H1 (cell line): Measurements from ENCODE around the gene AP1M2. TPM values are rescaled to one million over a fixed set of nuclear protein-coding genes. Genes with fewer than 3 reads are reported as not detected.

Experiments
- CTCF ChIA-PET: fragments of 300-600 bp; sonication (Branson Sonifier 250); formaldehyde crosslinking; loops from one replicate; lab custom pipeline; 2021; ENCODE audit not compliant: partially characterized antibody; lab: Charles Lee
- POLR2A ChIA-PET: fragments of 300-600 bp; sonication (Branson Sonifier 250); formaldehyde crosslinking; loops from one replicate; lab custom pipeline; 2021; ENCODE audit warnings: inconsistent platforms; ENCODE audit not compliant: partially characterized antibody; lab: Charles Lee
- DNase-seq, 2 experiments: peaks; one replicate each; pipeline versions ENCODE4 v3.0.0 to v3.0.0-alpha.2; 2010 to 2022; ENCODE audit warnings: low spot score in 2 of 2, low read depth in 1 of 2, mixed read lengths in 1 of 2
- FAIRE-seq: peaks from 2 replicates; lab custom pipeline; 2011; peaks lifted over from hg19 to GRCh38; lab: Jason Lieb, UNC
- H2AFZ ChIP-seq: 2 replicates; pipeline ENCODE4 v1.8.1; 2012; ENCODE audit warnings: low read length, inconsistent platforms
- H2AK5ac ChIP-seq: 2 replicates; pipeline ENCODE4 v1.6.1; 2013; ENCODE audit warnings: low read depth, low read length
- H2BK120ac ChIP-seq: replicated peaks from 2 replicates; pipeline ENCODE3; 2013; ENCODE audit warnings: low read depth, low read length, inconsistent platforms
- H2BK12ac ChIP-seq: 2 replicates; pipeline ENCODE4 v1.6.1; 2013; ENCODE audit warnings: low read depth, low read length
- H2BK15ac ChIP-seq: 2 replicates; pipeline ENCODE4 v1.6.1; 2013; ENCODE audit warnings: low read length
- H2BK20ac ChIP-seq: 2 replicates; pipeline ENCODE4 v1.6.1; 2013; ENCODE audit warnings: low read length
- H2BK5ac ChIP-seq: 2 replicates; pipeline ENCODE4 v1.6.1; 2013; ENCODE audit warnings: low read depth, low read length
- H3K14ac ChIP-seq: 2 replicates; pipeline ENCODE4 v1.6.1; 2013; ENCODE audit warnings: inconsistent platforms; ENCODE audit not compliant: insufficient read length
- H3K18ac ChIP-seq: 2 replicates; pipeline ENCODE4 v1.6.1; 2013; ENCODE audit warnings: low read length; ENCODE audit errors: extremely low read depth
- H3K23ac ChIP-seq: 2 replicates; pipeline ENCODE4 v1.6.1; 2013; ENCODE audit warnings: inconsistent platforms; ENCODE audit not compliant: insufficient read length
- H3K23me2 ChIP-seq: 2 replicates; pipeline ENCODE4 v1.6.1; 2013; ENCODE audit warnings: low read depth, low read length
- H3K27ac ChIP-seq: 2 replicates; pipeline ENCODE4 v1.6.1; 2011; ENCODE audit warnings: low read depth, low read length, inconsistent platforms
- H3K27me3 ChIP-seq, 4 experiments: replicated peaks in 1 of 4; 1 replicate in 1 of 4; 2 replicates in 3 of 4; pipeline versions ENCODE4 v1.6.1 to v1.8.1; 2011 to 2013; ENCODE audit warnings: low read length in 3 of 4, mild to moderate bottlenecking in 3 of 4, inconsistent platforms in 2 of 4, mixed read lengths in 2 of 4, moderate library complexity in 1 of 4; ENCODE audit not compliant: control insufficient read depth in 3 of 4, insufficient read depth in 3 of 4; ENCODE audit errors: extremely low read depth in 1 of 4
- H3K36me3 ChIP-seq, 4 experiments: 2 replicates each; pipeline versions ENCODE4 v1.6.1 to v1.8.1; 2011 to 2013; ENCODE audit warnings: mild to moderate bottlenecking in 4 of 4, low read length in 3 of 4, moderate library complexity in 2 of 4, control low read depth in 1 of 4, inconsistent platforms in 1 of 4; ENCODE audit not compliant: insufficient read depth in 4 of 4, control insufficient read depth in 2 of 4
- H3K4ac ChIP-seq: replicated peaks from 2 replicates; pipeline ENCODE3; 2013; ENCODE audit warnings: low read length, low read depth, mixed read lengths, inconsistent platforms; ENCODE audit not compliant: insufficient read length
- H3K4me1 ChIP-seq, 4 experiments: replicated peaks in 1 of 4; 1 replicate in 1 of 4; 2 replicates in 3 of 4; pipeline versions ENCODE4 v1.6.1 to v1.8.1; 2011 to 2013; ENCODE audit warnings: low read length in 3 of 4, inconsistent platforms in 2 of 4, mixed read lengths in 1 of 4; ENCODE audit not compliant: insufficient read depth in 4 of 4, control insufficient read depth in 3 of 4
- H3K4me2 ChIP-seq, 2 experiments: 2 replicates each; pipeline versions ENCODE4 v1.6.1 to v1.8.1; 2011 to 2013; ENCODE audit warnings: low read depth in 2 of 2, low read length in 2 of 2, control low read depth in 1 of 2, inconsistent platforms in 1 of 2, mild to moderate bottlenecking in 1 of 2; ENCODE audit not compliant: insufficient read depth in 1 of 2
- H3K4me3 ChIP-seq, 4 experiments: fragments of 200-600, 300-600 bp in 1 of 4; sonication (generic), shearing (Covaris generic), sonication (Bioruptor Twin) in 1 of 4; 2 replicates each; pipeline versions ENCODE4 v1.5.1 to v1.8.1; 2011 to 2016; ENCODE audit warnings: low read length in 4 of 4, low read depth in 3 of 4, control low read depth in 2 of 4, inconsistent platforms in 2 of 4, mild to moderate bottlenecking in 2 of 4, mixed read lengths in 1 of 4, moderate library complexity in 1 of 4; ENCODE audit not compliant: insufficient read depth in 2 of 4; ENCODE audit errors: extremely low read depth in 1 of 4
- H3K56ac ChIP-seq: replicated peaks from 2 replicates; pipeline ENCODE3; 2013; ENCODE audit warnings: low read depth, mild to moderate bottlenecking, mixed read lengths, low read length, inconsistent platforms; ENCODE audit not compliant: insufficient read length
- H3K79me1 ChIP-seq: 2 replicates; pipeline ENCODE4 v1.6.1; 2013; ENCODE audit warnings: low read depth, low read length, control low read depth
- H3K79me2 ChIP-seq, 2 experiments: 2 replicates each; pipeline versions ENCODE4 v1.6.1 to v1.8.1; 2012 to 2013; ENCODE audit warnings: low read length in 2 of 2, mild to moderate bottlenecking in 2 of 2, inconsistent platforms in 1 of 2; ENCODE audit not compliant: insufficient read depth in 2 of 2, control insufficient read depth in 1 of 2
- H3K9ac ChIP-seq, 4 experiments: replicated peaks in 1 of 4; 1 replicate in 1 of 4; 2 replicates in 3 of 4; pipeline versions ENCODE4 v1.6.1 to v1.8.1; 2011 to 2013; ENCODE audit warnings: low read depth in 3 of 4, low read length in 3 of 4, control low read depth in 2 of 4, mild to moderate bottlenecking in 2 of 4, moderate library complexity in 2 of 4, inconsistent platforms in 1 of 4; ENCODE audit errors: extremely low read depth in 1 of 4
- H3K9me3 ChIP-seq, 2 experiments: 2 replicates each; pipeline versions ENCODE4 v1.6.1 to v1.8.1; 2012 to 2013; ENCODE audit warnings: mild to moderate bottlenecking in 2 of 2, moderate library complexity in 2 of 2, control low read depth in 1 of 2, inconsistent platforms in 1 of 2, low read depth in 1 of 2, low read length in 1 of 2, mixed read lengths in 1 of 2; ENCODE audit not compliant: insufficient read depth in 2 of 2
- H4K20me1 ChIP-seq, 2 experiments: replicated peaks in 1 of 2; 2 replicates each; pipeline versions ENCODE3 to v1.8.1; 2011 to 2013; ENCODE audit warnings: inconsistent platforms in 2 of 2, low read length in 2 of 2, mild to moderate bottlenecking in 1 of 2; ENCODE audit not compliant: insufficient read depth in 2 of 2, control insufficient read depth in 1 of 2
- H4K5ac ChIP-seq: 2 replicates; pipeline ENCODE4 v1.6.1; 2013; ENCODE audit warnings: low read length, low read depth, mixed read lengths, inconsistent platforms; ENCODE audit not compliant: insufficient read length
- H4K8ac ChIP-seq: 2 replicates; pipeline ENCODE4 v1.8.0; 2013; ENCODE audit warnings: mild to moderate bottlenecking, moderate library complexity, low read length, inconsistent platforms; ENCODE audit not compliant: insufficient read depth; ENCODE audit errors: extremely low read depth
- H4K91ac ChIP-seq: replicated peaks from 2 replicates; pipeline ENCODE3; 2013; ENCODE audit warnings: low read length, mixed read lengths, inconsistent platforms; ENCODE audit not compliant: insufficient read length
- BRCA1 ChIP-seq: IDR thresholded peaks from 2 replicates; pipeline ENCODE4 v1.6.1; 2012; ENCODE audit warnings: low read depth, low read length, improper control_type of control experiment
- CBX8 ChIP-seq: fragments of 300-800, 300-1000 bp; sonication (generic); IDR thresholded peaks from 2 replicates; pipeline ENCODE4 v1.7.1; 2016; ENCODE audit warnings: low read depth, low read length, borderline replicate concordance
- CHD1 ChIP-seq: IDR thresholded peaks from 2 replicates; pipeline ENCODE4 v1.6.1; 2012; ENCODE audit warnings: low read depth, low read length, improper control_type of control experiment
- FOSL1 ChIP-seq: IDR thresholded peaks from 2 replicates; pipeline ENCODE4 v1.6.1; 2011; ENCODE audit warnings: mild to moderate bottlenecking, low read depth, low read length, moderate library complexity; ENCODE audit not compliant: insufficient read depth
- NRF1 ChIP-seq: IDR thresholded peaks from 2 replicates; pipeline ENCODE4 v1.6.1; 2011; ENCODE audit warnings: mild to moderate bottlenecking, low read depth, low read length, improper control_type of control experiment
- POU5F1 ChIP-seq: IDR thresholded peaks from 2 replicates; pipeline ENCODE4 v1.6.1; 2011; ENCODE audit warnings: low read depth, mild to moderate bottlenecking, low read length, moderate library complexity
- SP1 ChIP-seq: IDR thresholded peaks from 2 replicates; pipeline ENCODE4 v1.6.1; 2011; ENCODE audit warnings: low read depth, low read length
- SUZ12 ChIP-seq: fragments of 200-600 bp; sonication (generic); IDR thresholded peaks from 2 replicates; pipeline ENCODE4 v1.6.1; 2012; ENCODE audit warnings: mild to moderate bottlenecking, inconsistent platforms, low read length, moderate library complexity, mixed read lengths
- TAF7 ChIP-seq: optimal IDR thresholded peaks from 2 replicates; pipeline ENCODE3; 2011; ENCODE audit warnings: low read depth, mild to moderate bottlenecking, inconsistent platforms, low read length, moderate library complexity, borderline replicate concordance
- WGBS, 2 experiments: shearing (Covaris generic) in 1 of 2; methylation state at CpG; one replicate each; pipeline versions ENCODE4 v1.1.6 to v1.1.7; 2013 to 2015; ENCODE audit warnings: low lambda C conversion rate in 2 of 2, mixed read lengths in 2 of 2, inconsistent platforms in 1 of 2, low coverage in 1 of 2, missing lambda C conversion rate in 1 of 2; ENCODE audit not compliant: insufficient replicate concordance in 2 of 2, insufficient coverage in 1 of 2, insufficient read length in 1 of 2; ENCODE audit errors: extremely low coverage in 1 of 2, missing lambda C conversion rate in 1 of 2; 5-methylcytosine and 5-hydroxymethylcytosine counted together
- polyA plus RNA-seq, 7 experiments: library from polyadenylated mRNA; depleted of rRNA in 3 of 7; stranded (reverse) in 5 of 7; unstranded in 2 of 7; fragments of >200 nt in 5 of 7; fragments of 200-250 nt in 2 of 7; gene quantifications; 1 replicate in 5 of 7; 2 replicates in 1 of 7; 4 replicates in 1 of 7; pipeline versions ENCODE4 v1.2.1 to v1.2.3, GENCODE V29; 2011 to 2013; ENCODE audit warnings: missing spikeins in 2 of 7, mixed read lengths in 2 of 7
- total RNA-seq: library from RNA; stranded (reverse); fragmentation: NEBNext Ultra II Directional; extraction: Animal tissue kit (Norgen Biotek cat#: 25700); gene quantifications from 2 replicates; pipeline ENCODE4 v1.2.1, GENCODE V29; 2021

Gene AP1M2
- total and polyA plus RNA-seq, 2 of the 8 experiments (the other 6 are each of a cell fraction or from before 2014, with no cell fraction given): 140 to 161 TPM

GRCh38 chr19:10601999-10602329 lies 14.9 kb upstream of the AP1M2 start:
- ChIA-PET POLR2A (interaction anchor here (0.6 to 4.4 kb wide), 12 partner anchors 10 to 149 kb away, joined by 3 to 26 read pairs (median 4); partner anchors contain the start of gene SLC44A2), CTCF (interaction anchor here (0.6 to 5.1 kb wide), 8 partner anchors 10 to 98 kb away, joined by 3 to 46 read pairs (median 3); no protein-coding TSS in a partner anchor)
- H4K91ac ChIP-seq: no peak overlapping the region
- peaks cover 0 to 11% (median 7%) of the 10 kb centered on the region in 4 experiments; a peak in 6 of 7 replicates for H3K4me1 ChIP-seq
- FAIRE-seq: no peak
- H3K79me1 ChIP-seq: peaks cover 6% of the 10 kb centered on the region
- H3K23me2 ChIP-seq: peaks cover 6% of the 10 kb centered on the region; the same call in 1 of the 2 replicates
- H3K23ac ChIP-seq: no peak overlapping the region
- no peaks in the 10 kb centered on the region for H3K36me3 ChIP-seq
- H4K8ac ChIP-seq: no peak overlapping the region
- no peak overlapping the region for H3K9ac ChIP-seq
- H3K9me3 ChIP-seq: no peaks in the 10 kb centered on the region
- no peak overlapping the region for H2BK5ac ChIP-seq
- WGBS, 2 experiments: 25% methylated on average over 7 of the region's 7 CpGs; no CpG with 5 or more reads in 1 of the 2 experiments
- H4K20me1 ChIP-seq: no peaks in the 10 kb centered on the region
- H3K4me2 ChIP-seq: peak overlapping the region; percentile 51 to 80; a peak in 3 of 4 replicates
- no peak overlapping the region for H3K4ac ChIP-seq
- no peak overlapping the region for H3K14ac ChIP-seq
- H2AK5ac ChIP-seq: no peak overlapping the region
- no peaks in the 10 kb centered on the region for H3K27me3 ChIP-seq
- no peak overlapping the region; the same call in 1 of the 2 replicates for H3K27ac ChIP-seq
- peak overlapping the region; percentile 27 for H4K5ac ChIP-seq
- no peak overlapping the region for H3K18ac ChIP-seq
- peak overlapping the region in 2 of 4 experiments; percentile 18 to 39; a peak in 2 of 8 replicates for H3K4me3 ChIP-seq
- DNase-seq: no peak
- H2BK12ac ChIP-seq: no peak overlapping the region
- no peak for TF ChIP-seq CBX8
- TF ChIP-seq POU5F1: no peak
- TF ChIP-seq SP1: no peak
- TF ChIP-seq BRCA1: no peak
- no peak for TF ChIP-seq TAF7
- no peak for TF ChIP-seq NRF1
- no peak for TF ChIP-seq FOSL1
- TF ChIP-seq CHD1: no peak
- TF ChIP-seq SUZ12: no peak
- no peak overlapping the region for H2BK120ac ChIP-seq
- H2BK20ac ChIP-seq: no peak overlapping the region
- no peak overlapping the region for H3K56ac ChIP-seq
- H2AFZ ChIP-seq: no peak overlapping the region
- peaks cover 0 to 9% of the 10 kb centered on the region in 2 experiments; a peak in 1 of 4 replicates for H3K79me2 ChIP-seq
- H2BK15ac ChIP-seq: no peak overlapping the region
